Activated CD8-positive, alpha-beta memory T cell treated with anti-CD3 and anti-CD28 coated beads, Interleukin-2, amount 50 U/mL, for 1 hour (primary cell): ENCODE results near the gene RLN3.

Experiments used
- DNase-seq: peaks from one replicate; pipeline ENCODE4 v3.0.0-alpha.2; 2020; ENCODE audit errors: extremely low read depth

The RLN3 gene, protein sequence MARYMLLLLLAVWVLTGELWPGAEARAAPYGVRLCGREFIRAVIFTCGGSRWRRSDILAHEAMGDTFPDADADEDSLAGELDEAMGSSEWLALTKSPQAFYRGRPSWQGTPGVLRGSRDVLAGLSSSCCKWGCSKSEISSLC

DNA sequence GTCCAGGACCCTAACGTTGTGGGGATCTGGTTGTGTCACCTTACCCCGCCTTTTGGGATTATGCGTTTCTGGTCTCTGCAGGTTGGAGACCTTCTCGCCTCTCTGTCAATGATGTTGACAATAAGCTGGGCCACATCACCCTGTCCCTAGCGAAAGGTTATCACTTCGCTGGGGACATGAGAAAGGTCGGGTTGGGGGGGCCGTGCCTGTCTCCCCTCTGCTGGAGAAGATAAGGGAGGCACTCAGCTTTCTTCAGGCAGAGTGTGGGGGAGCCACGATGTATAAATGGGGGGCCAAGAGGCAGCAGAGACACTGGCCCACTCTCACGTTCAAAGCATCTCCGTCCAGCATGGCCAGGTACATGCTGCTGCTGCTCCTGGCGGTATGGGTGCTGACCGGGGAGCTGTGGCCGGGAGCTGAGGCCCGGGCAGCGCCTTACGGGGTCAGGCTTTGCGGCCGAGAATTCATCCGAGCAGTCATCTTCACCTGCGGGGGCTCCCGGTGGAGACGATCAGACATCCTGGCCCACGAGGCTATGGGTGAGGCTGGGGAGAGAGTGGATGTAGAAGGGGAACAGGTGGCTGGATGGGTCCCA lies at the start of gene RLN3:
TSS of gene RLN3 (plus strand) at position 293 of the 595 bp plus-strand sequence. CDS start at position 350, 57 bp downstream.
- DNase-seq: no peak

DNA sequence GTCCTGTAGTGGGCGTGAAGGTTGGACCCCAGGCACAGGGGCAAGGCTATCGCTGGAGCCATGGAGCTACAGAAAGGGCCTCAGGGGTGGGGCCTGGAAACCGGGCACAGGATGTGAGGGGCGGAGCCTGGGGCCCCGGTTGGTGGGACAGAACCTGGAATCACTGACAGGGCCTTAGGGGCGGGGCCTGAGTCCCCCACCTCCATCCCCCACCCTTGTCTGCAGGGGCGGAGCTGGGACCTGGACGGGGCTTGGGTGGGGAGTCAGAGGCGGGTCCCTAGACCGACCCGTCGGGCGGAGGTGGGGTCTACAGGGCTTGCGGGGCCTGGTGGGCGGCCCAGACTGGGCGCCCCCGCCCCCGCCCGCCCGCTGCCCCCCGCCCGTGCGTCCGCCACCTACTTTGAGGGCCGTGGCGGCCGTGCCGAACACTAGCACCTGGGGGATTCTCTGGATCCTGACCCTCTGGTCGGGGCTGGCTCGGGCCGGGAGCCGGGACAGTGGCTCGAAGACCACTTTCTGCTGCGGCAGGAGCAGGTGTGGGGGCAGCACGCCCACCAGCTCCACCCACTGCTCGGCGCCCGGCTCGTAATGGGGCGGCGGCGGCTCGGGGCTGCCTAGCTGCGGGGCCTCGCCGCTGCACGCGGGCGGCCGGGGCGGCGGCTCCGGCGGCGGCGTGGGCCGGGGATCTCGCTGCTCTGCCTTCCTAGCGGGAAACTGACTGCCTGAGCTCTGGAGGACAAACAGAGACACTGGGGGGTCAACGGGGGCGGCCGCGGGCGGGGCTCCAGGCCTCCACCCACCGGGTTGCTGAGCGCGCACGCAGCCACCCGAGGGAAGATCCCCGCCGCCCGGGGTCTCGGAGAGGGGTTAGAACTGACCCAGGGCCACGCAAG lies 49.4 kb upstream of the RLN3 start:
- DNase-seq: no peak

DNA sequence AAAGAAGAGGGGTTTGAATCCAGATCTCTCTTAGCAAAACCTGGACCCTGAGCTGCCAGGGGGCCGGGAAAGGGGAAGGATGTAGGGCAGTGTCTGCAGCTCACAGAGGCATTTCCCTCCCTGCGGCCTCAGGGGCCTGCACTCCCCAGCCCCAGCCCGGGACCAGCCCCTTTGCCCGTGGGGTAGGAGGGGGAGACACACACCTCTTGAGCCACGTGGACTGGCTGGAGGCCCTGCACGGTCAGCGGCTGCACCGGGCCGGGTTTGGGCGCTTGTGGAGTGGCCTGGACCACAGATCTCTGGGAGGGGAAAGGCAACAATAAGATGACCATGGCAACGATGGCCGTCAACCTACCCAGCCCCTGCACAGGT lies 48.7 kb upstream of the RLN3 start:
- DNase-seq: no peak

DNA sequence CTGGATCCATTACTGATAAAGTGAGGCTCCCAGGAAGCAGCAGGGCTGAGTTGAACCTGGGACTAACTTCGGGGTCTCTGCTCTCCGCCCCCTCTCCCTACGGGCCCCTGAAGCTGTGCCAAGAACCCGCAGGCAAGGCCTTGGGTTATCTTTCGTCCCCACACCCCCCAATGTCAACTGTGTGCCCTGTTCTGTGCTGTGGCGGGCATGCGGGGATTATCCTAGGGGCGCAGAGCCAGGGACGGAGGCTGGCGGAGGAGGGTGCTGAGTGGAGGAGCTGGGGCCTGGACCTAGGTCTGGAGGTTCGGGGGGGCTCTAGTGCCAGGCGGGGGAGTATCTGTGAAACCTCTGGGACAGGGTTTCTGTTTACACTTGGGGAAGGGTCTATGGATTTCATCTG lies 48.3 kb upstream of the RLN3 start:
- no peak for DNase-seq

DNA sequence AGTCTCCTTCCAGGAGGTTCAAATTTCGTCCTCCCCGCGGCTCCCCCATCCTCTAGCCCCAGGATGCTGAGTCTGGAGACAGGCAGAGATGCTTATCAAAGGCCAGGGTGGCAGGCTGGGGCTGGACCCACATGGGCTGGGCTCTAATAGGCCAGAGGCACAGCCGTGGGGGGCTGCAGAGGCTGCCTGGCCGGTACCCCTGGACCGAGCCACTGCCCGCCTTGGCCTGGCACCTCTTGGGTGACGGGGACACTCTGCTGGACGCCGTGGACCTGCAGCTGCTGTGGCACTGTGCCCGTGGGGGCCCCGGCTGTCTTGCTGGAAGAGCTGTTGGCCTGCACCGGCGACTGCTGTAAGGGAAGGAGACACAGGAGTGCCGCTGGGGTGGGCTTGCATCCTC lies 47.6 kb upstream of the RLN3 start:
- no peak for DNase-seq

DNA sequence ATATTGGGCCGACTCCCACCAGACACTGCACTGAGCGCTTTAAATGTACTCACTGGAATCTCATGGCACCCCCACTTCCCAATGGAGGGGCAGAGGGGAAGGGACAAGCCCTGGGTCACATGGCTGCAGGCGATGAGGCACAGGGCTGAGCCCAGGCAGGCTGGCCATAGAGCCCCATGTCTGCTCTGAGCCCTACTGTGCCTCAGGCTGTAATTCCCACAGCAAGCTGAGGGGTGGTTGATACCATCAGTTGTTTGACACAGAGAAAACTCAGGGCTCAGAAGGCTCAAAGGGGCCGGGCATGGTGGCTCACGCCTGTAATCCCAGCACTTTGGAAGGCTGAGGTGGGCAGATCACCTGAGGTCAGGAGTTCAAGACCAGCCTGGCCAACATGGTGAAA lies 46.9 kb upstream of the RLN3 start:
- no peak for DNase-seq

DNA sequence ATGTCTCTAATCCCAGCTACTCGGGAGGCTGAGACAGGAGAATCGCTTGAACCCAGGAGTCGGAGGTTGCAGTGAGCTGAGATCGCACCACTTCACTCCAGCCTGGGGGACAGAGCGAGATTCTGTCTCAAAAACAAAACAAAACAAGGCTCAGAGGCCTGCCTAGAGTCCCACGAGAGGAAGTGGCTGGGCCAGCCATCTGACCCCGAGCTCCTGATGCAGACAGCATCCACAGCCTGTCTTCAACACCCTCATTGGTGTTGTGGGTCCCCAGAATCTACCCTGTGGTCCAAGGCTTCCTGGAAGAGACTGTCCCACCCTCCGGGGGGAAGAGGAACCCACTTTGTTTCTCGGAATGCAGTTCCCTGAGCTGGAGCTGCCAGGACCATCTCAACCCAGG lies 46.5 kb upstream of the RLN3 start:
- no peak for DNase-seq

DNA sequence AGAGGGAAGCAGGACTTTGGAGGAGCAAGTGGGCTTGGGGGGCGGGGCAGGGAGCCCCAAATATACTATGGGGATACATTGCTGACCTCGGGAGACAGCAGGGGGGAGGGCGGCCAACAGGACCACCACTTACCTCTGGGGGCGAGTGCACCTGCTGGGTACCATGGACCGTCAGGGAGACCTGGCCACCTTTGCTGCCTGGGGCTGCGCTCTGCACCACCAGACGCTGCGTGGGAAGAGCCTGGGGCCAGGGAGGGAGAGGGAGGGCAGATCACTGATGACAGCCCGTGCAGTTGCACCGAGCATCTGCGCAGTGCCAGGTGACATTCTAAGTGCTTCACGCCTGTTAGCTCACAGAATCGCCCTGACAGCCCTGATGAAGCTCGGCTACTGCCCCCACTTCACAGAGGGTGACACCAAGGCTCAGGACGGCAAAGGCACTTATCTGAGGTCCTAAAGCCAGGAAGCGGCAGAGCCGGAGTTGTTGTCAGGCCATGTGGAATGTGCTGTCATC lies 45.9 kb upstream of the RLN3 start:
- no peak for DNase-seq

DNA sequence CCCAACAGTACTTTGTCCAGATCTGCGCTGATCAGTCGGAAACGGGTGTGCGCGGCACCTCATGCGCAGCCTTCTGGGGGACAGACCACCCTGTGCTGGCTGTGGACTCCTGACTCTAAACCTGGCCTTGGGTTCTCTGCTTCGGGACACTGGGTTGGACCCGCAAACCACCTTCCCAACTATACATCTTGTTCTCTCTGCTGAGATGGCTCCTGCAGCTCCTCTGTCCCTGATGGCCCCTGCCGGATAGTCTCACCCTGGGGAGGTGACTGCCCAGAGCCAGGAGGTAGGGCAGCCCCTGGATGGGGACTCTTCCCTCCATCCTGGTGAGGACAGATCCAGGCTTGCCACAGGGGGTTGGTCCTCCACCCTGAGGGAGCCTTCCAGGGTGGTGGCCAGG lies 45.2 kb upstream of the RLN3 start:
- no peak for DNase-seq

DNA sequence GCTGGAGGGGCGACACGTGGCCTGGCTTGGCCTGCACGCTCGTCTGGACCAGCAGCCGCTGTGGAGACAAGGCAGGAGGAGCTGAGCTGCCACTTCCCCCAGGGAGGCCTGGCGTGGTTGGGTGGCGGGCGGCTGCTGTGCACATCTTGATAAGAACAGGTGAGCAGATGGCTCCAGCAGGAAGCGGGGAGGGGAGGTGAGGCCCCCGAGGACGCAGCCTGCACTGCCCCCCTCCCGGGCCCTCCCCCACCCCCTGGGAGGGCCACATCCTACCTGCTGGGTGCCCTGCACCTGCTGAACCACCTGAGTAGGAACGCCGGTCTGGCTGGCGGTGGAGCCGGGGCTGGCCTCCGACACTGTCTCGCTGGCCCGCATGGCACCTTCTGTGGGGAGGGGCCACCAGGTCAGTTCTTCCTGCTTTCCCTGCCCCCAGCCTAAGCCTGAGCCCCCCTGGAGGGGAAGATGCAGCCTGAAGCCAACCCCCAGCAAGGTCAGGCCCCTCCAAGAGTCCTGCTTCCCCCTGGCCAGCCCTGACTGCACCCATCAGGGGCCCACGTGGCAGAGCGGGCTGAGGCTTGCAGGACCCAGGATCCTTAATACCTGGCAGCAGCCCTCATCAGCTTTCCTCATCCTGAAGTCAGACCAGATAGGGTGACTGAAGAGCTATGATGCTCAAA lies 44.6 kb upstream of the RLN3 start:
- no peak for DNase-seq

DNA sequence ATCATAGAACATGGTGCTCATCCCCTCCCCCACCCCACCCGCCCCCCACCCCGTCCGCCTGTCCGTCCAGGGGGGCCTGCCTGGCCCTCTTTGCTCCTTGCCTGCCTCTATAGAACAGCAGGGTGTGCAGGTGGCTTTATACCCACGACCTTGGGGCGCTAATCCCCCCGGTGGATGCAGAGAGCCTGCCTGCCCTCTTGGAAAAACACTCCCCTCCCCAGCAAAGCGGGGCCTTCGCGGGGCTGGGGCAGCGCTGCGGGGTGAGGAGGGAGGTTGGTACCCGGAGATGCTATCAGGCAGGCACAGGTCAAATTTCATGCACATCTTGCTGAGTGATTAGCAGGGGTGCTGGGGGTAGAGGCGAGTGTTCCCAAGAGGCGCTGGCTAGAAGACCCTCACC lies 43.8 kb upstream of the RLN3 start:
- DNase-seq: no peak

DNA sequence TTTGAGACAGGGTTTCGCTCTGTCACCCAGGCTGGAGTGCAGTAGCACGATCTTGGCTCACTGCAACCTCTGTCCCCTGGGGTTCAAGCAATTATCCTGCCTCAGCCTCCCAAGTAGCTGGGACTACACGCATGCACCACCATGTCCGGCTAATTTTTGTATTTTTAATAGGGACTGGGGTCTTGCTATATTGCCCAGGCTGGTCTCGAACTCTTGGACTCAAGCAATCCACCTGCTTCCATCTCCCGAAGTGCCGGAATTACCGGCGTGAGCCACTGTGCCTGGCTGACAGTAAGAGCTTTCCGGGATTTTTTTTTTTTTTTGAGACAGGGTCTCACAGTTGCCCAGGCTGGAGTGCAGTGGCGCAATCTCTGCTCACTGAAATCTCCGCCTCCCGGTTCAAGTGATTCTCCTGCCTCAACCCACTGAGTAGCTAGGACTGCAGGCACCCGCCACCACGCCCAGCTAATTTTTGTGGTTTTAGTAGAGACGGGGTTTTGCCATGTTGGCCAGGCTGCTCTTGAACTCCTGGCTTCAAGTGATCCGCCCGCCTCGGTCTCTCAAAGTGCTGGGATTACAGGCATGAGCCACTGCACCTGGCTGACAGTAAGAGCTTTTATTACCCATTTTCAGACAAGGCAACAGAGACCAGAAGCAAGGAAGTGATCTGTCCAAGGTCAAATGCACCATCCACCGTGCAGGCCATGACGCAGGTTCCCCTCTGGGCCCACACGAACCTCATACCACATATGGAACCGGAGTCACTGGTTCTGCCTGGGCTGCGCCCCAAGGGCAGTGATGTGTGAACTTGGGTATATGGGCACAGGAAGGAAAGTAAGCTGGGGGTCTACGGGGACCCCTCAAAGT lies 42.8 kb upstream of the RLN3 start:
- DNase-seq: no peak

DNA sequence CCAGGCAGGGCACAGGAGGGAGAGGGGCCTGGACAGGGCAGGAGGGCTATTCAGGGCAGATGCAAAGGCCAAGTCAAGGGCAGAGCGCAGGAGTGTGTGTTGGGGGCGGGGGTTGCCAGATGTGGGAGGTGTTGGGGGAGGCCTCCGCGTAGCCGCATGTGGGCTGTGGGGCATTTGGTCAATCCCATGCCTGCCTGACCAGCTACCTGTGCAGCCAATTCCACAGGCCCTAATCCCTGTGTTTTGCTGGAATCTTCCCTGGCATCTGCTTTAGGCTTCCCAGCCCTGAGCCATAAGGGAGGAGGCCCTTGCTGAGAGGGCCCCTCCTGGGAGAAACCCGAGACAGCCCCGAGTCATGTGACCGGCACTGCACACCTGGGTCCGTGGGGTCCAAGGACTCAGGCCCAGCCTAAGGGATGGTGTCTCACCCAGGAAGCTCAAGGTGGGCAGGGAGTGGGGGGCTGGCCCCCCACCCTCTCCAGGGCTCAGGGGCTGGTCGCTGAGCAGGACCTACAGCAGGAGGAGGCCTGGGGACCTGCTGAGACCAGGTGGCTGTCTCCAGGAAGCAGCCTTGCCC lies 42.1 kb upstream of the RLN3 start:
- no peak for DNase-seq

DNA sequence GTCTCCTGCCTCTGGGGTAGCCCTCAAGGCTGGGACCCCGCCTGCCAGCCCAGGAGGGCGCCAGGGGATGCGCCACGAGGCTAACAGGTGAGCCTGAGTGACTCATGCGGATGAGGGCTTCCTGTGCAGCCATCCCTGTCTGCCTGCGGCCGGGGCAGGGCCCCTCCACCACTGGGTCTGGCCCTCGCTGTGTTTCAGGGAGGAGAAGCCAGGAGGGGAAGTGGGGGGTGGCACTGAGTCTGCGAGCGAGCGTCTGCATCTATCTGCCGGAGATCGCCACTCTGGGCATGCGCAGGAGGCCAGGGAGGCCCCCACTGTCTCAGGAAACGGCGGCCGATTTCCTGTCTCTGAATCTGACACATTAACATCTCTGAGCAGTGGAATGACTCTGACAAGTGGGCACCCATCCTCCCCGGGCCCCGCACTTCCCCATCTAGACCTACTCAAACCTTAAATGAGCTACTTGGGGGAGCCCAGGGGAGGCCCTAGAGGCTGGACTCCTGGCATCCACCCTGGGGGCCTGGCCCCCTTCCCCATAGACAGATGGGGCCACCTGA lies 41.5 kb upstream of the RLN3 start:
- peak; percentile 100 for DNase-seq

DNA sequence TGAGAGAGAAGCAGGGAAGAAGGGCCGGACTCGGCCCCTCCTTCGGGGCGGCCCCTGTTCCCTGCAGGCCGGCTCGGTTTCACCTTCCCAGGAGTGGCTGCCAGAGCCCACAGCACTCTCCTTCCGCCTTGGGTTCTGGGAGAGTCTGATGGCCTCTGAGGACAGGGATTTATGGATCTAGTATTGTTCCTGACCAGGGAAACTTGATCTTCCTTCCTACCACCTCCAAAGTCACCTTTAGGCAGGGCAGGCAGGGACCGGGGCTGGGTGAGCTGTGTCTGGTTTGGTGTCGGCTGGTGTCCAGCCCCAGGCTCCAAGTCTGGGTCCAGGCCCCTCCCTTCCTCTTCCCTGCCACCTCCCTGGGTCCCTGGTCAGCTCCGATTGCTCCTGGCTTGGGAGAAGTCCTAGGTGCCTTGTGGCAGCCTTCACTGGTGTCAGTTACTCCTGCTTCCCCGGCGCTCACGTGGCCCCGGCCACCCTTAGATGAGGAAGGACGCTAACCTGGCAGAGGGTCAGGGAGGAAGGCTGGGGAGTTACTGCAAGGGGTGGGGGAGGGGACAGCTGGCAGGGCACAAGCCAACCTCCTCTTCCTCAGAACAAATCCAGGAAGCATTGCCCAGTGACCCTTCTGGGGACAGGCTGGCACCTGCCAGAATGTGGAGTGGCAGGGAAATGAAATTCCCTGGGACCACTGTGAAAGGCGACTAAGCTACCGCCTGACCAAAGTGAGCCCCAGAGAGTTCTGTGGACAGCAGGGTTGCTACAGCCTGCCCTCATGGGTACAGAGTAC lies 40.7 kb upstream of the RLN3 start:
- no peak for DNase-seq

DNA sequence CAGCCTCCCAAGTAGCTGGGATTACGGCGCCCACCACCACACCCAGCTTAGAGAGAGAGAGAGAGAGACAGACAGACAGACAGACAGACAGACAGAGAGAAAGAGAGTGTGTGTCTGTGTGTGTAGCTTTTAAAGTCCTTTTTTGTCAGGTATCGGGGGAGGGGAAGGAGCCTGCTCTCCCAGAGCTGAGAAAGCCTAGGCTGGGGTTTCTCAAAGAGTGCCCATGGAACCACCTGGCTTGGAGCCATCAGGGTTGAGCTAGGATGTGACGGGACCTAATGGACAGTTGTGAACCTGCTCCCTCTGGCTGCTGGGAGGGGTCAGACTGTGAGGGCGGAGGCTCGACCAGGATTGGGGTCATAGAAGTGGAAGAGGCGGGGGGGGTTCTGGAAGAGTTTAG lies 38.5 kb upstream of the RLN3 start:
- DNase-seq: no peak

DNA sequence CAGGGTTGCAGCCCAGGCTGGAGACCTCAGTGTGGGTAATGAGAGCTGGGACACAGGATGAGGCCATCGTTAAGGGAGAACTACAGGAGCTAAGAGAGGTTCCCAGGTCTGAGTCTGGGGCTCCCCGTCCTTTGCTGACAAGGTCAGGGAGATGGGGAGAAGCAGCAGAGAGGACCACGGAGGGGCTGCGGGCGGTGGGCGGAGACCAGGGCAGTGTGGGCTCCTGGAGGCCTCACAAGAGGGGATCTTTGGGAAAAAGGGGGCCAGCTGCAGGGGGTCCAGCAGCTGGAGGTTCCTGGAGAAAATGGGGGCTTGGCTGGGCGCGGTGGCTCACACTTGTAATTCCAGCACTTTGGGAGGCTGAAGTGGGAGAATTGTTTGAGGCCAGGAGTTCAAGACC lies 37.9 kb upstream of the RLN3 start:
- DNase-seq: no peak

DNA sequence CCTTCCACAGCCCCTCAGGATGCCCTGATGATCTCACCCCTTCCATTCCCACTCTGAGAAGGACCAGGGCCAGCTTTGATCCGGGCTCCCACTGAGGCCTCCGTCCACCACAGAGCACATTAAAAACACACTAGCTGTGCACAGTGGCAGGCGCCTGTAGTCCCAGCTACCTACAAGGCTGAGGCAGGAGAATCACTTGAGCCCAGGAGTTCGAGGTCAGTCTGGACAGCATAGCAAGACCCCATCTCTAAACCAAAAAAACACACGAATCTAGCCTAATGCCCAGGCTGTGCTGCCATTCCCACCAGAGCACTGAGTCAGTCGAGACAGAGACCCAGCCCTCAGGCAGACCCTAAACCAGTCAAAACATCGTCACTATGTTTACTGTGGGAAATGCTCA lies 35.9 kb upstream of the RLN3 start:
- no peak for DNase-seq

DNA sequence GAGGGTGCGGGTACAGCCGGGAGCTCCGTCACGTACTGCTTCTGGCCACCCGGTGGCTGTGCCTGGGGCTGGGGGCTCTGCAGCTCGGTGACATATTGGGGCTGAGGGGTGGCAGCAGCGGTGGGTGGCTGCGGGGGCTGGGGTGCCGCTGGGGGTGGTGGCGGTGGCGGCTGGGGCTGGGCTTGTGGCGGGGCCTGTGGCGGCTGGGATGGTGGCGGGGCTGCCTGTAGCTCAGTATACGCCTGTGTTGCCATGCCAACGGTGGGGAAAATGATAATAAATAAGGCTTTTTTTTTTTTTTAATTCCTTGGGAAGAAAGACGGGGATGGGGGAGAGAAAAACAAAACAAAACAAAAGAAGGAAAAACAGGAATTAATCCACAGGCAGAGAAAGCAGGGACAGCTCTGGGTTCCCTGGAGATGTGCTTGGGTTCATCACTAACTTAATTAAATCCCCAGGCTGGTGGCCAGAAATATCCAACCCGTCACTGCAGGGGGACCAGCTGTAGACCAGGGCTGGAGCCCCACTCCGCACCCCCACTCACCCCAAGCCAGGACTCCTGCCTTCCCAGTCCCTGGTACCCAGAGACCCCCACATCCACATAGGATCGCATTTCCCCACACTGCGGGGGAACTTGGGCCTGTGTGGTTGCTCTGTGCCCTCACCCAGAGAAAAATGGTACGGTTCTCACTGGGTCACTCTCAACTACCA lies 34.2 kb upstream of the RLN3 start:
- DNase-seq: no peak
